Thyroid gland (tissue), 4 donors: ENCODE results near the gene DCT.

Experiments used
- POLR2A ChIP-seq, 2 donors: fragments of 450-650 bp; IDR thresholded peaks; one replicate each; pipeline ENCODE4 v1.6.1; 2017; ENCODE audit warnings: antibody characterized with exemption in 2 of 2, mild to moderate bottlenecking in 2 of 2, moderate library complexity in 1 of 2
- TF ChIP-seq, protein P1 (sequence below), 6 experiments: fragments of 200-600 bp in 3 of 6; fragments of 450-650 bp in 3 of 6; sonication (generic) in 3 of 6; IDR thresholded peaks; one replicate each; pipeline ENCODE4 v1.5.1; 2016 to 2019; ENCODE audit warnings: antibody characterized with exemption in 6 of 6, mild to moderate bottlenecking in 2 of 6, inconsistent platforms in 1 of 6, moderate library complexity in 1 of 6

DNA sequence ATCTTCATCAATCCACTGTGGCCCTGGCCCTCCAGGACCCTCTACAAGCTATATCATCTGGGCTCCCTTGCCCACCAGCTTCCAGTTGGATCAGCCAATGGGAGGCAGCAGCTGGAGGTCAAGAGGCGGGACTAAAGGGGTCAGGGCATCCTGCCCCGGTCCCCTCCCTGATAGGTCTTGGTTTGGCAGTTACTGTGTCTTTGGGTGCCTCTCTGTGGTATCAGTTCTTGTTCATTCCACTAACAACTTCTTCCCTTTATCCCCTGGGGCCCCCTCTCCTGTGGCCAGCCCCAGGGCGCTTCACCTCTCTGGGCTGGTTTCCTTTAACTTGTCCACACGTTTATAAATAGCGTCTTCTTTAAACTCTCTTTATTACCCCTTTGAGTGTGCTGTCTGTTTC is 83.6 kb downstream of the DCT start:
- TF ChIP-seq, protein P1, sequence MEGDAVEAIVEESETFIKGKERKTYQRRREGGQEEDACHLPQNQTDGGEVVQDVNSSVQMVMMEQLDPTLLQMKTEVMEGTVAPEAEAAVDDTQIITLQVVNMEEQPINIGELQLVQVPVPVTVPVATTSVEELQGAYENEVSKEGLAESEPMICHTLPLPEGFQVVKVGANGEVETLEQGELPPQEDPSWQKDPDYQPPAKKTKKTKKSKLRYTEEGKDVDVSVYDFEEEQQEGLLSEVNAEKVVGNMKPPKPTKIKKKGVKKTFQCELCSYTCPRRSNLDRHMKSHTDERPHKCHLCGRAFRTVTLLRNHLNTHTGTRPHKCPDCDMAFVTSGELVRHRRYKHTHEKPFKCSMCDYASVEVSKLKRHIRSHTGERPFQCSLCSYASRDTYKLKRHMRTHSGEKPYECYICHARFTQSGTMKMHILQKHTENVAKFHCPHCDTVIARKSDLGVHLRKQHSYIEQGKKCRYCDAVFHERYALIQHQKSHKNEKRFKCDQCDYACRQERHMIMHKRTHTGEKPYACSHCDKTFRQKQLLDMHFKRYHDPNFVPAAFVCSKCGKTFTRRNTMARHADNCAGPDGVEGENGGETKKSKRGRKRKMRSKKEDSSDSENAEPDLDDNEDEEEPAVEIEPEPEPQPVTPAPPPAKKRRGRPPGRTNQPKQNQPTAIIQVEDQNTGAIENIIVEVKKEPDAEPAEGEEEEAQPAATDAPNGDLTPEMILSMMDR (IDR thresholded peaks at IDR 0.05) = no peak
- TF ChIP-seq POLR2A (IDR thresholded peaks at IDR 0.05) = no peak
